Hindlimb muscle (tissue), 1 donor: ENCODE measurements around the gene POC1B. TPM values are rescaled to one million over a fixed set of nuclear protein-coding genes. Genes with fewer than 3 reads are reported as not detected.

Source experiments
- DNase-seq: peaks from one replicate; pipeline ENCODE4 v3.0.0-alpha.2; 2013
- polyA plus RNA-seq: library from polyadenylated mRNA; unstranded; fragments of 120-200 nt; gene quantifications from one replicate; pipeline ENCODE4 v1.2.1, GENCODE V29; 2013; ENCODE audit not compliant: insufficient read length

POC1B gene
- polyA plus RNA-seq, 1 donor, result 7.5 TPM

- DNase-seq, result no peak
Observed at GRCh38 chr12:89417246-89417977, 108.4 kb downstream of the POC1B start.

- DNase-seq, result no peak
Observed at GRCh38 chr12:89416049-89416792, 109.6 kb downstream of the POC1B start.

DNA sequence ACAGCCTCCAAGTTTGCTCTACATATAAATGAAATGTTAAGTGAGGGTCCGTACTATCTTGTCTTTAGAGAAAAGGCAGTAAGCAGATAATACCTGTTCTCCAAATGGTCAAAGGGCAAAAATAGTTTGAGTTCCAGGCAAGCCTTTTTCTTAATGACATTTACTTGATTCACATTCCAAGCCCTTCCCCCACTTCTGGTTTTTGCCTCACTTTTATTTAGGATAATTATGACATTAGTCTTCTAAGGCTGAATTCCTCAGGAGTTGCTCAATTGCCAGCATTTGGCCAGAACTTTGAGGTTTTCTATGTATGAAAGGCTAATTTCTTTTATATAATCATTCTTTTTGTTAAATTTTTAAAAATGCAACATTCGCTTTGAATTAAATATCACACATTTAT, 111.0 kb downstream of the POC1B start:
- DNase-seq, result no peak

GRCh38 chr12:89414322-89414721, 111.5 kb downstream of the POC1B start:
- DNase-seq, result no peak

- no peak for DNase-seq
Observed at GRCh38 chr12:89413234-89413633, 112.6 kb downstream of the POC1B start.

DNA sequence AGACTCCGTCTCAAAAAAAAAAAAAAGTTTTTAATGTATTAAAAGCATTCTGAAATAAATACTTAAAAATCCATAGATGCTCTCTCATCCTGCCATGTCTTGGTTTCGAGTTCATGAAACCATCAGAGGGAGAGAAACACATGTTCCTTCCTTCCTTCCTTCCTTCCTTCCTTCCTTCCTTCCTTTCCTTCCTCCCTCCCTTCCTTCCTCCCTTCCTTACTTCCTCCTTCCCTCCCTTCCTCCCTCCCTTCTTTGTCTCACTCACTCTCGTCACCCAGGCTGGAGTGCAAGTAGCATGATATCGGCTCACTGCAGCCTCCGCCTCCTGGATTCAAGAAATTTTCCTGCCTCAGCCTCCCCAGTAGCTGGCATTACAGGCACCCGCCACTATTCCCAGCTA, 113.2 kb downstream of the POC1B start:
- DNase-seq, result no peak

- DNase-seq, result no peak
Observed at GRCh38 chr12:89411846-89412245, 114.0 kb downstream of the POC1B start.

GRCh38 chr12:89411234-89411633, 114.6 kb downstream of the POC1B start:
- DNase-seq, result no peak

DNA sequence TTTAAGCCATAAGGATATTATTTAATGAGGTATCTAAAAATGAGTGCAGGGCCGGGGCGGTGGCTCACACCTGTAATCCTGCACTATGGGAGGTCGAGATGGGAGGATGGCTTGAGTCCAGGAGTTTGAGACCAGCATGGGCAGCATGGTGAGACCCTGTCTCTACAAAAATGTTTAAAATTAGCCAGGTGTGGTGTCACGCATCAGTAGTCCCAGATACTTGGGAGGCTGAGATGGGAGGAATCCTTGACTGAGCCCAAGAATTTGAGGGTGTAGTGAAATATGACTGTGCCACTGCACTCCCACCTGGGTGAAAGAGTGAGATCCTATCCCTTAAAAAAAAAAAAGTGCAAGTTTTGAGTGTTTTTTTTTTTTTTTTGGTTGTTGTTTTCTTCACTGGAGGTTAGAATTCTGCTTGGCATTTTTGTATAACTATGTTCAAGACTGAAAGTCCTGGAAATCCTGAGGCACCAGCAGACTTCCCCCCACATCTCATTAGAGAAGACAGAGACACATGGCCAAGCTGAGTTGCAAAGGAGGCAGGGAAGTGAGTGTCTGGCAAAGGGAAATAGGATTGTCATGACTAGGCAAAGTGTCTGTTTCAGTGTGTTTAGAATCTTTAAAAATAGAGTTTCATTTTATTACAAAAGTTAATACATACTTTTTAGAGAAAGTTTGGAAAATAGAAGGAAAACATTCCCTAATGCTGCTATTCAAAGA, 120.1 kb downstream of the POC1B start:
- DNase-seq, result no peak

DNA sequence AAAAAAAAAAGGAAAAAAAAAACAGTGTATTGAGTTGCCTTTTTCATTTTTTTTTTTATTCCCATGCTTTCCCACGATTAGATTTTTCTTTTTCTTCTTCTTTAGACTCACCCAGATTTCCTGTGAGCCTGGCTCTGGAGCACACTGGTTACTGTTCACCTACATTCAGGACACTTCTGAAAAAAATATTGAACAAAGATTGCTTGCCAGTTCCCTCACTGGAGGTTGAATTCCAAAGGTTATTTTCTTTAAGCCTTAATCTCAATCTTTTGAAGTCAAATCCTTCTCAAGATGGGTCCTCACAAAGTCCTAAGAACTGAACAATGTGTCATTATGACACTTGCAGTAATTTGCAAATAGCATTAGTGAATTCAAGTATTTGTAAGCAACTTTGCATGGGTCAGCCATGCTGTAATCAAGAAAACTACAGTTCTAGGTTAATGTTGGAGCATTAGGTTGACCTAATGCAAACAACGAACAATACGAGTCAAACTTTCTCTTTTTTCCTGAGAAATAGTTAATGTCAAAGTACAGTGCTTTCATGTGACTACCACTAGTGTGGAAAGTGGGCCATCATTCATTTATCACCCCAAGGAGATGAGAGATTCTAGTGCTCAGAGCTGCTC, 124.3 kb downstream of the POC1B start:
- DNase-seq, result no peak

- no peak for DNase-seq
Observed at GRCh38 chr12:89400415-89400814, 125.4 kb downstream of the POC1B start.

DNA sequence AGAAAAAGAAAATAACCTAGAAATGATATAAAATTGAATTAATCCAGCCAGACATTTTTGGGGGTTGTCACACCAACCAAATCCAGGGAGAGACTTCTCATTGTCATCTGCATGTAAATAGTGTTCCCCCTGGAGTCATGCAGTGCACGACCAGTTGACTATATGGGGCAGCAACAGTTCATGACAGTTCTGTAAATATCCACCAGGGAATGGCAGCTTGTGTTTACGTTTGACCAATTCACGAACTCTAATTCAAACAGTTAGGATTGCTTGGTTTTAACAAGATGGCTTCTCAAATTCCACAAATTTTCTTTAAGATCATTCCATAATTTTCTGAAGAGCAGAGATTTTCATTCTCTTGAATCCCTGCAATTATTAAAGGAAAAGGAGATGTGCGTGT, 130.1 kb downstream of the POC1B start:
- DNase-seq, result no peak

GRCh38 chr12:89393551-89394121, 132.2 kb downstream of the POC1B start:
- no peak for DNase-seq

GRCh38 chr12:89392391-89392790, 133.5 kb downstream of the POC1B start:
- no peak for DNase-seq

DNA sequence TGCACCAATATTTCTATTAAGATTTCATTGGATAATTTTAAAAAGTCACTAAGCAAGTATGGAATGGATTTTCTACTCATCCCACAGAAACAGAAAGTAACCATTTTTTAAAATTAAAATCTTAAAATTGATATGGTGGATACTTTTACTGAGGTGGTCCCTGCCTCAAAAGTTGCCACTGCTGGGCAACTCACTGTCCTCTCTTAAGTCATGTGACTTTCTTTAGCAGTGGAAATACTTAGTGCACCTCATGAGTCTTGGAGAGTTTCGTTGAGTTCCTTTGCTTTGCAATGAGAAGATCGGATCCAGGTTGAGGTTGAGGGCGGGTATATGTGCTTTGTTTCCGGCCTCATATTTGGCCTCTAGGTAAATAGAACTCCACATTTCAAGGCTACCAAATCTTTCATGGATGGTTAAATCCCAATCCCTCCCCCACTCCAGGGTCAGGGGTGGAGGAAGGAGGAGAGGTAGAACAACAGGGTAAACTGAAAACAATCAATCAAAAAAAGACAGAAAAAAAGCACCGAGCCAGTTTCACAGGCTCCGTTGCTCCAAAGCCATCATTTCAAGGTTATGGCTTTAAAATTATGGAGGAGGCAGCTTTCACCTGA, 134.0 kb downstream of the POC1B start:
- no peak for DNase-seq

DNA sequence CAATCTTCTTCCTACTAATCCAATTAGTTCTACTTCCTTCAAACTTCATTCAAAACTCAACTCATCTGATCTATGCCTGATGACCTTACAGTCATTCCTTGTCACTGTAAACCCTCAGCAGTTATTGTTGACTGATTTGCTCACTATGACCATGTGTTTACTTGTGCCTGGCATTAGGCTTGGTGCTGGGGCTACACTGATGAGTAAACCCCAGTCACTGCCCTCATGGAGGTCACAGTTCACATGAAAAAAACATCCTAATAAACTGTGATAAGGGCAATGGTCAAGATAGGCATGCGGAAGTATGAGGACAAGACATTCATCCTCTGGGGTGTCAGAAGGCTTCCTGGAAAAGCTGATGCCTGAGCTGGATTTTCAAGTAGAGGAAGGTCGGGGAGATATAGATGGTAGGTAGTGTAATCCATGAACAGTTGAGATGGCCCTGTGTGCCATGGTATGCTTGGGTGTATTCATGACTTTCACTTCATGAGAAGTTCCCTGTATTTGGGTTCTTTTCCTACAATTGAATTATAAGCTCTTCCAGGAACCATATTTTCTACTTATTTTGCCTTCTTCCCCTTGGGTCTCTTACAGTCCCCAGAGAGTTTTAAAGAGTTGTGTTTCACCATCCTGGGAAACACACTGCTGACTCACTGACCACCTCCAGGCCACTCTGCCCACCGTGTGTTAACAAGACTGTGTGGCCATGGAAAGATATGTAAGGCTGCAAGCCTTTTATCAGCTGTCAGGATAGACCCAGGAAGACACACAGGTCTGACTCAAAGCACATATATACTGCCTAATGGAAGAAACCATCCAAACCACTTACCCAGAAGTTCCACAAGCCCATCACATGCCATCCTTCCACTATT, 134.8 kb downstream of the POC1B start:
- no peak for DNase-seq

DNA sequence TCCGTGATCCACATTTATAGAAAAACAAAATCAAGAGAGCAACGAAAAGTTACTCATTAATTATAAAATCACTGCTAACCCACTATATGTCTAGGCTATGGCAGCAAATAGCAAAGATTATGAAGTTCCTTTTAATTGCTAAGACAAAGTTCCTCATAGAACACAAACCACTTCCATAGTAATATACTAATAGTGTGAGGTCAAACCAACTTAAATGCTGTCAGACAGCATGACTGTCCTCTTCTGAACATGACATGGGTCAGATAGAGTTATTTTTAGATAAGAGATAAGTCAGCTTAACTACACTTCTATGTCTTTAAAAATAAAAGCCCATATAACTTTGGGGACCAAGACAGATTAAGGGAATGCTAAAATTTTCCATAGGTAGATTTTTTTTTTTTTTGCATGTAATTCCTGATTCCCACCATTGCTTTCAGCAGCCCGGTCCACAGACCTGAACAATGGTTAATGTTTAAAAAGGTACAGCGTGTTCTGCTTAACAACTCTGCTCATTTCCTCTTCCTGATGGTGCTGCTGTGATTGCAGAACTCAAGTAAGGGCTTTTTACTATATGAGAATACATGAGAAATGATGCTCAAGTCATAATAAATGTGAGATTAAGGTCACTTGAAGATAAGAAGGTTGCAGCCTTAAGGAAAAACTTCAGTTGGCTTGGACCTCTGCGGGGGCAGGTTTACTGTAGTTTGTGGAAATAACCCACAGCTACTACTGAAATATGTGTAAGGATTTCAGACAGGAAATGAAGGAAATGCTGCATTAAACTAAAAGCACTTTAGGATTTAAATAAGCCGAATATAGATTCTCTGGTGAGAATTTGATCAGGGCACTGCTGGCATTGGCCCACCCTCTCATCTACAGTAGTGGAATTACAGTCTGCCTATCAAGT, 135.8 kb downstream of the POC1B start:
- no peak for DNase-seq

DNA sequence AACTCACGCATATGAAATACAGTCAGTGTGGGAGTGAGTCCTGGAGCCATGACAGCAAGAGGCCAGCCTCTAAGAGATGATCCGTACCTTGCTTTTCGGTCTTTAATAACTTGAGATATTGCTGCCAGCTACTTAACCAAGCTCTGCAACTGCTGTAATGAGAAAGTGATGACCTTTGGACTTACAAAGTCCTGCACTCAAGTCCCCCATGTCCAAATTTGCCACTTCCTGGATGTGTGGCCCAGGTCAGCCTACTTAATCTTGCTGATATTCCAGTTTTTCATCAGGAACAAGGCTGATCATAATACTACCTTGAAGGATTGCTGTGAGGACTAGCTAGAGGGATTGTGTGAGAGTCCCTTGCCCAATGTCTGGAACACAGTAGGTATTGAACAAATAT, 139.7 kb downstream of the POC1B start:
- DNase-seq, result no peak

DNA sequence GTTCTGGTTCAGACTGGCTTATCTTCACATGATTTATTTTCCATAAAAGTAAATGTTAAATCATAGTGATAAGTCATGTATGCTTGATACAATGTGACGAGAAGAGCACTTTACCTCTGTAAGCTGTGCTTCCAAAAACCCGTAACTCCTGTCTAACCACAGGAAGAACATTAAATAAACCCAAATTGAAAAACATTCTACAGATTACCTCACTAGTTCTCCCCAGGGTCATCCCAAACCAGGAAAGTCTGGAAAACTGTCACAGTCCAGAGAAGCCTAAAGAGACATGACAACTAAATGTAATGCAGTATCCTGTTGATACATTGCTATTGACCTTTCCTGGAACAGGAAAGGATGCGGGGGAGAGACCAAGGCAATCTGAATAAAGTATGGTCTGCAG, 141.0 kb downstream of the POC1B start:
- no peak for DNase-seq
